Globus pallidus (tissue), 1 donor: ENCODE measurements around the gene ROBO1.

ENCODE experiments used
- DNase-seq: peaks from one replicate; pipeline ENCODE4 v3.0.0-alpha.2; 2015; ENCODE audit warnings: low spot score

Gene ROBO1

DNA sequence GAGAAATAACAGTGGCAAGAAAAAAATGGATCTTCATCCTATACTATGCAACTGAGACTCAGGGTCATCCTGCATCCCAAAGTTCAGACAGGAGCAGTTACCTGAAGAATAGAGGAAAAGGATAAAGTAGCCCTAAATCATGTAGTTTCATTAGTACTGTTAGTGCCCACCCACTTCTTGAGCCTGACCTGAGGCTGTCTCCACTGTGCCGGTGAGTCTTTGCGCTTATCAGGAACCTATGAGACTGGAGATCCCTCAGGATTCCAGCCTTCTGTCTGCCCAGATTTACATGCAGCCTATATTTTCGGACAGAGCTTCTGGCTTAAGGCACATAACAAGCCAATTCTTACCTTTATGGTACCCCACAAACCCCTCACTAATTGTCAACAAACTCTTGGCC is 791.6 kb downstream of the ROBO1 start:
- no peak for DNase-seq

DNA sequence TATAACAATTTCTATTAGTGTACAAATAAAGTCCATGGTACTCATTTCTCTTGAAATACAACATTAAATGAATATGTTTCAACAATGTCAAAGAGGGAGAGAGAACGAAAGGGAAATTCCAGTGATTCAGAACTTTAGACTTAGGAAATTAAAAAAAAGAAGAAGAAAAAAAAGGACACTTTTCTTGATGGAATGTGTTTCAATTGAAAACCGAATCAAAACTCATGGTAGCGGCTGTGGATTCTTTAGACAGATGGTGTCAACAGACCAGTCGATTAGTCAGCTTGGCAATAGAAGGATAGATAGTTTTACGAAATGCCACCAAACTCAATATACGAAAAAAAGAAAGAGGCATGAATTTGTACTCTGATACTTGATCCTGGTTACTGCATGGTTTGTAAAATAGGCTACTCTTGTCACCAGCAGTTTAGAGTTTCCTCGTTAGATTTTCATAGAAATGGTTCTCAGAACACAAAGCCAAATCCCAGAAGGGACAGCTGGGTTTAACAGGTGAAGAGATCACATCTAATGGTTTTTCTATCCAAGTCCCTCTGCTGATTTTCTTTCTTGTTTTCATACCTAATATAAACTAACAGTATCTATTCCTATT is 793.5 kb downstream of the ROBO1 start:
- no peak for DNase-seq

DNA sequence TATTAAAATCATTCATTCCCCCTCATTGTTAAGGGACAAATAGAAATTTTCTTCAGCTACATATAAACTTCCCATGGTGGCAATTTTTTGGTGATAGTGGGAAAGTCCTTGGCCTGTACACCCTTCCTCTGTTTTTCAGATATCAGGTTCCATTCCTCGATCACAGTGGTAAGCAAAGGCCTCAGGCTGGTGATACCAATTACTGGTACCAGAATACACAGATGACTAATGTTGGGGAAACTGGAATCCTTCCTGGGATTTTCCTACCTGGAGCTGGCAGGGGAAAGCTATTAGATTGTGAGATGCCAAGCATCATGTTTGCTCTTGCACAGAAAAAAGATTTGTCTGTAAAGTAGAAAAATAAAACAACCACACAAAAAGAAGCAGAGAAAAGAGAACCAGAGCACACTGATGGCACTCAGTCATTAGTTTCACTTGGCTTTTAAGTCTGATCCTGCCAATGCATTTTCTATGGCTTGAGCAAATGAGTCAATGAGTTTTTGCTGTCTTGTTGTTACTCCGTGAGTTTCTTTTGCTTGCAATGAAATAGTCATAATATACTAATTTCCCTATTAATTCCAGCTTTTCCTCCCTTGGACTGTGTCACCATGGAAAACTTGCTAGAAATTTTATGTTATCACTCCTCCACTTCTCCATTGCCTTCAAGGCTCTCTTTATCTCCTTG is 795.0 kb downstream of the ROBO1 start:
- DNase-seq: no peak

DNA sequence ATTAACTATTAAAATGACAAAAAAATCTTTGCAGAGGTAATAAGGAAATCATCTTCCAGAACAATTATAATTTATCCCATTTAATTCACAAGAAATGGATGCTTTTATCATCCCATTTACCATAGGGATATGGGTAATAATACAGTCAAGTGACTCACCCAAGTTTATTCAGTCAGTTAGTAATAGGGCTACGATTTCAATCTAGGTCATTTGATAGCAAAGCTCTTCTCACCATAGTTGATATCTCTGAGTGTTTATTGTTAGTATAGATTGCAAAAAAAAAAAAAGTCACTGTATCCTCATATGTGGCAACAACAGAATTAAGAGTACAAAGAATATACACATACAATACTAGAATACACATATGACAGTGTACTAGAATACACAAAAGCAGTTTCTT is 797.1 kb downstream of the ROBO1 start:
- no peak for DNase-seq

DNA sequence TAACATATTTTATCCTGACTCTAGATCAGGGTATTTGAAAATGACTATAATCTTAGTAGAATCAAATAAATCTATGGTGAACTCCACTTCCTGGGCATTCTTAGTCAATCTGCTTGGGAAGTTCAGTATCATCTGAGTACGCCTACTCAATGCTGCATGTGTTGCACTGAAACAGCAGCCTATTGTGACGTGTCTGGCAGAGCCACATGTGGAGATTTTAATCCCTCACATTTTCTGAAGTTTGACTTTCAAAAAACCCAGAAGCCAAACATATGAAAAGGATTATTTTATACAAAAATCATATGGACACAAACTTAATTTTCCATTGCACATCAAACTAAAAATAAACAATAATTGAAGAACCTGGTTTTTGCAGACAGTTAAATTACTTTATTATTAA is 798.3 kb downstream of the ROBO1 start:
- peak; percentile 89 for DNase-seq

DNA sequence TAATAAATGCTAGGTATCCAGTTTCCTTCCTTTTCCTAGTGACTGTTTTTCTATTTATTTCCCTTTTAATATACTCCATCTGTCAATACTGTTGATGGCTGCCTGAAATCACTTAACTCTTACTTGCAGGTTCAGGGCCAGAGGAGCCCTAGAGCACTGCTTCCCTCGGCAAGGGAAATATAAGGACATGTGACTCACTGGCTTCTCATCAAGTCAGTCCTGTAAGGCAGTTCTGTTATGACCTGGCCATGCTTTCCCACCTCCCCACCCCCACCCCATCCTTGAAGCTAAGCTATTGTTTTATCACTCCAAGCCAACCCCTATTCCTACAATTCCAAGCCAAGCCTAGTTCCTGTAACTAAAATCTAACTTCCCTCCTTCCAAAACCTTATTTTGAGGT is 800.7 kb downstream of the ROBO1 start:
- no peak for DNase-seq

DNA sequence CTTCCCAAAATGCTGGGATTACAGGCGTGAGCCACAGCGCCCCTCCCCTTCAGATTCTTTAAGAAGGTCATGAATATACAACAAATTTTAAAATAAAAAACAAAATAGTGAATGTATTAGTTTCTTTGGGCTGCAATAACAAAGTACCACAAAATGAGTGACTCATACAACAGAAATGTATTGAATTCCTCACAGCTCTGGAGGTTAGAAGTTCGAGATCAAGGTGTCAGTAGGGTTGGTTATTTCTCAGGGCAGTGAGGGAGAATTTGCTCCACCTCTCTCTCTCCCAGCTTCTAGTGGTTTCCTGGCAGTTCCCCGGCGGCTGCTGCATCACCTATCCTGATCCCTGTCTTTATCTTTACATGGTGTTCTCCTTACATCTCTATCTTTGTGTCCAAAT is 804.0 kb downstream of the ROBO1 start:
- no peak for DNase-seq

DNA sequence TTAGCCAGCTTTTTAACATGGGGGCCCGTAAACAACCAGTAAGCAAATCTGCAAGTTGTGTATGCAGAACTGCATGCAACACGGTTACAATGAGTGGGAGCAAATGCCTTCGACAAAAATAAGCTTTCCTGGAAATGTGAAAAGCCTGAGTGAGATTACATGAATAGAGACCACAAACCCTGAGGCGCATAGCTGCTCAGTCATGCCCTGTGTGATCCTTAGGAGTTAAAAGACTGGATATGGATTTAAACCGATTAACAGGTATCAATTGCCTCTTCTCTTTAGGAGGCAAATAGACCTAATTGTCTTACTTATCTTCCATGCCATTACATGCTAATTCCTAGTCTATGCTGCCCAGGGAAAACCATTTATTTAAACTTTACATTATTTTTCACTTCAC is 810.3 kb downstream of the ROBO1 start:
- no peak for DNase-seq

DNA sequence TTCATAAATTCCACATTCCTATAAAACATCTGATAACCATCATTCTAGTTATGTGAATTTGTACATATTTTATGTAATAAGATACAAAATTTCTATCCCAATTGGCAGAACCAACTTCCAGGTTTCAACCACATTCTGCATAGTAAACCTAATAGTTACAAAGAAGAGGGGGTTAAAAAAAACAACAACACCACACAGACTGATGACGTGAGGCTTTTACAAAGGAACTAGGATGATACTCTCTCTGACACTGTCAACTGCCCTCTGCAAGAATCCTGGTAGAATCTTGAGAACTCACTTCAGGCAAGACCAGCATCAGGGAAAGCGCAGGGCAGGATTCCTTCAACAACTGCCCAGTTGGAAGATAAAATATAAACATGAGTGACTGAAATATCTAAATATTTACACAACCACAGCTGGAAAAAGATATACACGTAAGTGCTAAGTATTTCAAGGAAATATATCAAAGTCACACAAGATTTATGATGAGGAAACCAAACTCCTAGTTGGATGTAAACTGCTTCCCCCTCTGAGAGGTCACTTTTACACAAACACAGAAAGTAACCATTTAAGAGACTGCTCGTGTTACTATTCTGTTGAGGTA is 816.4 kb downstream of the ROBO1 start:
- DNase-seq: no peak

DNA sequence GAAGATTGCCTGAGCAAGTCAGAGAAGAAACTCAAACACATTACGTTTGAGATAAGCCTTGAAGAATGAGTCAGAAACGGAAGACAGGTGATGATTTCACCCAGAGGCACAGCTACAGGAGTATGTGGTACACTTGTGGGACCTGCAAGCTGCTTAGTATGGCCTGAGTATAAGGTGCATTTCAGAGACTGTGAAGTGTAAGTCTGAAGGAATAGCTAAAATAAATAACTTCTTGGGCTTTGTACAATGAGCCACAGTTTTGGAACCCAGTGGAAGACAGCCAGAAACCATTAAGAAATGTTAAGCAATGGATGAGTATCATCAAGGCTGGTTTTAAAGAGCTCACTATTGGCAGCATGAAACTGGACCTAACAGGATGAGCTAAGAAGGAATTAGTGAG is 826.2 kb downstream of the ROBO1 start:
- no peak for DNase-seq

DNA sequence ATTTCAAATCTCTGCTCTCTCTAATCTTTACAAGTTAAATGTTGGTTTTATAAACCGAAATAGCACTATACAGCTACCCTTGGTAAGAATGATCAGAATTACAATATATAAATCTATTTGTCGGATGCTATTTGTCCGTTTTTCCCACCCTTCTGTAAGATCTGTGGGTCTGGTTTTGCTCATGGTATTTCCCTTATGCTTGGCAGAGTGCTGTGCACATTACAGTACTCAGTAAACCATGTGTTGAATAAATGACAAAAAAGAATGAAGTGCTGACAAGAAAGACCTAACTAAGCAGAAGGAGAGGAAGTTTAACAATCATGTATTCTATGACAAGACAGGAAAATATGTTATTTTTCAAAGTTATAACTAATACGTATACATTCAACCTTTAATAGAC is 827.2 kb downstream of the ROBO1 start:
- no peak for DNase-seq

DNA sequence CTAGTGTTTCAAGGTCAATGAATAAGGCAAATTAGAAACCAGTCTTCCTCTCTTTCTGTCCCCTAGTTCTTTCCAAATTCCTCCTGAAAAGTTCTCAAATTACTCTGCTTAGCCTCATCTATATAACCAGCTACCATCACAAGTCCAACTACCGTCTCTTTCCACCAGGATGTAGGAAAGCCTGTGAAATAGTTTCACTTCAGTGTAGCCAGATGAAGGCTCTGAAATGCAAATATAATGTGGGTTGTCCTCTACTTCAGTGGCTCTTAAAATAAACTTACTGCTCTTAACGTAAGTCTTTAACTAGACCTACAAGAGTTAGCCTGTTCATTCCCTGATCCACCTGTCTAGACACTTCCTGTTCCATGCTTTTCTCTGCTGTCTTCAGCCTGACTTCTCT is 827.7 kb downstream of the ROBO1 start:
- no peak for DNase-seq

DNA sequence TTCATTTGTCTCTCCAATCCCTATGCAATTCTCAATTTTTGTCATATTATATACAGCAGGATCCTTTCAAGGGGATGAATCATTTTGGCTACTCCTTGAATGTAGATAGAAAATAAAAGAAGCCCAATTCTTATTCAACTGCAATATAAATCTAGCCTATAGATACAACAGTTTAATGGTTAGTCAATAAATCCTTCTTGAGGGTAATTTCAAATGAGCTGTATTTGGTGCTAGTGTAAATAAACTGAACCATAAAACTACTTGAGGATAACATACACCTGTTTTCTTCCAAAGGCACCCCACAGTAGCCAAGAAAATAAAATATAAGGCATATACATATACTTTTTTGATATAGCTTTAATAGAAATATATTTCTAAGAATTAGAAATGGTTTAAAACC is 830.3 kb downstream of the ROBO1 start:
- DNase-seq: no peak

DNA sequence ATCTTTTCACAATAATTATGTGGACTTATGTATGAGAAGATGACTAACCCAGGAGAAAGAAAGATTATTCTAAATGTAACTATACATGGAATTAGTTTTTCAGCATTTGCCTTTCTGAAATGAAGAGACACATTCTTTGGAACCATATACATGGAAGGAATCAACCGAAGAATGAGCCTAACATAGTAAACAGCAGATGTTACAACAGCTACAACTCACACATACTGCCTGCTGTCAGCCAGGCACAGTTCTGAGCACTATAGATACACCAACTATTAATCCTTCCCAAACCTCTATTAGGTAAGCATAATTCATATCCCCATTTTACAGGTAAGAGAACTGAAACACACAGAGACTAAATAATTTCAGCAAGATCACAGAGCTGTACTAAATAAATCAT is 840.0 kb downstream of the ROBO1 start:
- DNase-seq: no peak

DNA sequence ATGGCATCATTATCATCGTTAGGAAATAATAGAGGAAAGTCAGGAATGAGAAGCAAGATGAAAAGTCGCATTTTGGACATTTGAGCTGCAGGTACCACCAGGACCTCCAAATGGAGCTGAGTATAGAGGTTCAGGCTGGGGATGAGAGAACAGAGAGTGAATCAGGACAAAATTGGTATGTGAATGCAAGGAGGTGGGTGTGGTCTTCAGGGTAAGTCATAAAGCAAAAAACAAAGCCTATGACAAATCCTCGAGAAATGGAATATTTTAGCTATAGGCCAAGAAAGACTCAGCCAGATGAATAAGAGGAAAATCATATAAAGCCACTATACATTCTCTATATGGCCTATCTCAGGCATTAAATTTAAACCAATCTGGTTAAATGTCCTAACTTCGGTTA is 841.3 kb downstream of the ROBO1 start:
- DNase-seq: no peak

DNA sequence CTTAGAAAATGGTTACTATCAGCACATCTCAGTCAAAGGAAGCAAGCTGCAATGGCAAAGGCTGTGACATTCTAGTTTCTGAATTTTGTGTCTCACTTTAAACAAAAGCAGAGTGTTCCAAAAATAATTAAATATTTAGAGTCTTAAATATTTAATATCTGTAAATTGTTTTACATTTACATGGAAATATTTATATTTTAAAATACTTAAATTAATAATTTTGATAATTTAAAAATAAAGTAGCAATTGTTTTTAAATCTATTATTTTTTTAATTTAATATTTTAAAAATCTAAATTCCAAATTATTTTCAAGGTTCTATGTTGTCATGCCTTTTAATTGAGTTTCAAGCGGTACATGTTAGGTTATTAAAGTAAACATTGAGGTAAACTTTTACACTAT is 843.1 kb downstream of the ROBO1 start:
- no peak for DNase-seq

DNA sequence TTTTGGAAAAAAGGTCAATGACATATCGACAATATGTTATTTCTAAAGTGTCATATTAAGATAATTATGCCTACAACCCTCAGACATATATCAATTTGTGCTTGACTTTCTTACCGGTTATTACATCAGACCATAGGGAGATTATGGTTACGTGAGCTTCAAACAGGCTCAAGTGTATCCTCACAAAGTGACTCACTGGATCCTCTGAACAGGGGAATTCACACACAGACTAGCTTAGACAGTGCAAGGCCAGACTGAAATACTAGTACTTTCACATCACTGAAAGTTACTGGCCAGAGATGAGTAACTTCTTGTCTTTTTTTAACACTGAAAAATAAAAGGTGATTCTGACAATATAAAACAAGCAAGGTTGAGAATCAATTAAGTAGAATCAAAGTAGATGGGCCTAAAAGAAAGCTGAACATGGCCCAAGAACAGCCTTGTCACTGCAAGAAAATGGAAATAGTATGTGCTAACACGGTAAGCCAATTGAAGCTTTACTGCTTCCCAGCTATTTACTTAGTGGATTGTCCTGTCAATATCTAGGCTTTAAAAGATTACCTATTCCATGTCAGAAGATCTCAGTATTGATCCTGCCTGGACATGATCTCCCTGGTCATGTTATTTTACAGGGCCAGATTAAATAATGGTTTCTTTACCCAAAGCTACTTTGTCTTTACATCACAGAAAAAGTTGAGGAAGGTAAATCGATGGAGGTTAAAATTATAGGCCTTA is 848.6 kb downstream of the ROBO1 start:
- no peak for DNase-seq

DNA sequence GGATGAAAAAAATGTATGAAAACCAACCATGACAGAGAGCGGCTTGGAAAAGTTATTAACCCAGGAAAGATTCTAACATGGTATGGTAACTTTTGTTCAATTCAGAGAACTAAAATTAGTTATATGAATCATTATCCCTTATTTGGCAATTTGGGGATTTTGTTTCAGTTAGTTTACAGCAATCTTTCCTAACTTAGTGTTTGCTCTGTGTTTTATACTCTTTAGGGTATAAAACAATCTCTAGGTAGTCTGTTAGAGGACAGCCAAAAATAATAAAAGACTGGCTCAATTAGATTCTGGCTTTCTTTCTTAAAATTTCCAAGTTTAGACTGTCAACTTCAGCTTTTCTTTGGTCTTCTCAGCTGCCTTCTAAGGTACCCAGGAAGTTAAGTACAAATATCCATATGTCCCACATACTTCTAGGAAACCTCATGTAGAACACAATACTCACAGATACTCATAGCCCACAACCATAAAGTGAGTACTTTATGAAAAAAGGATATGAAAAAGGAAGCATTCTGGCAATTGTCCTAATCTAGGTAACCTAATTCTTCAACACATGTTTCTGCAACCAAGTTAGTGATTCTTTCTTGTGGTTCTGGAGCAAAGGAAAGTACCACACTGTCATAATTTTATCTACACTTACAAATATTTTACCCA is 849.3 kb downstream of the ROBO1 start:
- no peak for DNase-seq

DNA sequence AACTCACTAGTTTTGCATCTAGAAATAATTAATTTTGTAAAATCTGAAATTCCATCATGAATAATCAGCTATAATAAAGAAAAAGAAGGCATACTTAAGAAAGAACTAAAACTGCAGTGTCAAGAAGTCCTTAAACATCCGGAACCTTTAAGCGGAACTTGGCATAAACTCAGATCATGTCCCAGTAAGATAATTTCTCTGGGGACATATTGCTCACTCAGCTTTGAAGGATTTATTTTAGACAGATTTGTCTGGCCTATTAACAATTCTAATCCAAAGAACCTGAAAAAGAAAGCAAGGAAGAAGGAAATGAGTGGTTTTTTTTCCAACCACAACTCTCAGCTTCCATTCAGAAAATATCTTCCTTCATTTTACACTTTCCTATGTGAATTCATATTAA is 850.3 kb downstream of the ROBO1 start:
- no peak for DNase-seq

DNA sequence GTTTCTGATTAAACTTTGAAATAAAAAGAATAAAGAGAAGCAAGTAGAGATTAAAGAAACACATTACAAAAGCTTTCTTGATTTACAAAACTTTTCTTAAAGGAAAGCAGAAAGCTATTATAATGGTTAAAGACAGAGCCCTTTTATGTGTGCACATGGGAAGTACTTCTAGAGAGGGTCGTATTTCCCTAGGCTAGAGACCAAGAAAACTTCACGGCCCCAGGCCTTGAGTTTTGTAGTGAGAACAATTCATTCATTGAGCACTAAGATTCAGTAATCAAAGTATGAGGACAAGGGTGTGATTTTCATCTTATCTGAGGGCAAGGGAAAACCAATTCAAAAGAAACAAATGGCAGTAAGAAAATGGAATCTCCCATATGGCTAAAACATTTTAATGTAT is 854.1 kb downstream of the ROBO1 start:
- DNase-seq: no peak

DNA sequence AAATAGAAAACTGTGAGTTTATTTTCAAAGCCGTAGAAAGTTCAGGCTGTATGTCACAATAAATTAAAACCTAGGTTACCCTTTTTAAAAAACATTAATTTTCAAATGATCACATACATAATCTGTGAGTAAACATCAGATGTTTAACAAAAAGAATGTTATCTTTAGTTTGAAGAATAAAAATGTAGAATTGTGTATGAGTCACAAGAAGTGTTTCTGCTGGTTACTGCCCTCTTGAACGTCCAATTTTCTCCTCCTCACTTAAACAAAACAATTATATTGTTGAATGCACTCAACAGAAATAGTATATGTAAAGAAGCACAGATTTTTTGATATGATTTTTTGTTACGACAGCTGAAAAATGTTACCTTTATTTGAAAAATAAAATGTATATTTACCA is 855.1 kb downstream of the ROBO1 start:
- DNase-seq: no peak

DNA sequence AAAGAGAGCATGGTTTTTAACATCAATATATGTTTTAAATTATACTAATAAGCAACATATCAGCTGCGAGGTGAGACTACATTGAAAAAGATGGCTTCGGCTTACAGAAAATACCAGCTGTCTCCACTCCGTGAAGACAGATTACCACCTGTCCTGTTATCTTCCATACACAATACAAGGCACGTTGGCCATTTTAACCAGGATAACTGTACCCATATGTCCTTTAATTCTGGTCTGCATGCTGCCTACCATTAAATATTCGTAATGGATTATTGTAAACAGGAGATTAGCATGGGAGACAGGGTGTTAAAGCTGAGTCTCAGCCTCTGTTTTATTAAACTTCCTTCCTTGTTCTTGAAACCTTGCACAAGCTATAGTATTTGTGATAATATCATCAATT is 855.5 kb downstream of the ROBO1 start:
- DNase-seq: no peak

DNA sequence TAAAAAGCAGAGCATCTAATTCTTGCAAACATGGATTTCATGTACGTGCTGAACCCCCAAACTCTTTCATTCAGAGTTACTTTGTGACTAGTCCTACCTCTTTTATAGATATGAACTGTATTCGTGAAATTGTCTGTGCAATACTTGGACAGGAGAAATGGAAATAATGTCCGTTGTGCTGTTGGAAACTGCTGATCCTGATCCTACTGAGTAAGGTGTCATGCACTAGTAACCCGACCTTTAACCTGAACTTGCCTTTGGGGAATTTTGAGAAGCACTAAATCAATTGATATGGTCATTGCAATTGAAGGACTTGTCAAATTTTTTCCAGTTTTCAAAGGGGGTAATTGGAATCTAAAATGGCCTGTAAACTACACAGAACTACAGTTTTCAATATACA is 856.4 kb downstream of the ROBO1 start:
- DNase-seq: no peak
